B cell (primary cell): Measurements from ENCODE around the gene IGSF9.

Source experiments
- EZH2 ChIP-seq: IDR thresholded peaks from 2 replicates; pipeline ENCODE4 v1.6.1; 2012; ENCODE audit warnings: borderline replicate concordance, low read depth, mild to moderate bottlenecking, moderate library complexity, low read length; ENCODE audit not compliant: insufficient read depth, poor library complexity, severe bottlenecking
- TF ChIP-seq, protein P1 (sequence below): fragments of 200-600 bp; IDR thresholded peaks from one replicate; pipeline ENCODE4 v1.8.0; 2022; ENCODE audit warnings: antibody characterized with exemption, mild to moderate bottlenecking

DNA sequence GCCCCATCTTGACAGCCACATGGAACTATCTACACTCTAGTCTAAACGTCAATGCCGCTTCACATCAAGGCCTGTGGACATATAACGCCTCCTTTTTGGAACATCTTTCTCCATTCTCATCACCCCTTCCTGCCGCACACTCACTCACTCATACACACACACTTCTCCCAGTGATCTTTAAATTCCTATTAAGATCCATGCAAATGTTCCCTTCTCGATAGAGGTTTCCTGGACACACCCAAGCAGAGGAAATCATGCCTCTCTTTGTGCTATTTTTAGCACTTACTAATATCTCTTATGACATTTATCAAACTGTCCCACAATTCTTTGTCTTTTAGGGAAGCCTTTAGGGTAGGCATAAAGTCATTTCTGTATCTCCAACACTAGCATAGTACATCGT lies 36.9 kb upstream of the IGSF9 start:
- TF ChIP-seq, protein P1, sequence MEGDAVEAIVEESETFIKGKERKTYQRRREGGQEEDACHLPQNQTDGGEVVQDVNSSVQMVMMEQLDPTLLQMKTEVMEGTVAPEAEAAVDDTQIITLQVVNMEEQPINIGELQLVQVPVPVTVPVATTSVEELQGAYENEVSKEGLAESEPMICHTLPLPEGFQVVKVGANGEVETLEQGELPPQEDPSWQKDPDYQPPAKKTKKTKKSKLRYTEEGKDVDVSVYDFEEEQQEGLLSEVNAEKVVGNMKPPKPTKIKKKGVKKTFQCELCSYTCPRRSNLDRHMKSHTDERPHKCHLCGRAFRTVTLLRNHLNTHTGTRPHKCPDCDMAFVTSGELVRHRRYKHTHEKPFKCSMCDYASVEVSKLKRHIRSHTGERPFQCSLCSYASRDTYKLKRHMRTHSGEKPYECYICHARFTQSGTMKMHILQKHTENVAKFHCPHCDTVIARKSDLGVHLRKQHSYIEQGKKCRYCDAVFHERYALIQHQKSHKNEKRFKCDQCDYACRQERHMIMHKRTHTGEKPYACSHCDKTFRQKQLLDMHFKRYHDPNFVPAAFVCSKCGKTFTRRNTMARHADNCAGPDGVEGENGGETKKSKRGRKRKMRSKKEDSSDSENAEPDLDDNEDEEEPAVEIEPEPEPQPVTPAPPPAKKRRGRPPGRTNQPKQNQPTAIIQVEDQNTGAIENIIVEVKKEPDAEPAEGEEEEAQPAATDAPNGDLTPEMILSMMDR = no peak
- no peak for TF ChIP-seq EZH2
